Endodermal cell (in vitro differentiated cells): ENCODE measurements around the gene TSSK6. TPM values are rescaled to one million over a fixed set of nuclear protein-coding genes. Genes with fewer than 3 reads are reported as not detected.
"Not testable (repeated sequence)": the region's sequence is repeated elsewhere in the genome, so short reads cannot be mapped to it uniquely, and the experiment has no call there.

ENCODE experiments used
- DNase-seq: peaks from one replicate; pipeline ENCODE4 v3.0.0-alpha.2; 2017
- H3K27ac ChIP-seq: 2 replicates; pipeline ENCODE4 v1.5.1; 2013; ENCODE audit warnings: mild to moderate bottlenecking, low read depth, low read length, moderate library complexity
- H3K27me3 ChIP-seq: 2 replicates; pipeline ENCODE4 v1.6.1; 2013; ENCODE audit warnings: mild to moderate bottlenecking, low read length, moderate library complexity; ENCODE audit not compliant: insufficient read depth, control insufficient read depth, poor library complexity, severe bottlenecking
- H3K36me3 ChIP-seq: 2 replicates; pipeline ENCODE4 v1.7.0; 2013; ENCODE audit warnings: mild to moderate bottlenecking, low read length, moderate library complexity; ENCODE audit not compliant: control insufficient read depth, insufficient read depth
- H3K4me1 ChIP-seq: one replicate; pipeline ENCODE4 v1.7.0; 2013; ENCODE audit warnings: low read length; ENCODE audit not compliant: control insufficient read depth, insufficient read depth
- H3K4me3 ChIP-seq: 2 replicates; pipeline ENCODE4 v1.5.1; 2013; ENCODE audit warnings: mild to moderate bottlenecking, low read length, moderate library complexity
- H3K9ac ChIP-seq: 2 replicates; pipeline ENCODE4 v1.6.1; 2013; ENCODE audit warnings: mild to moderate bottlenecking, low read length, moderate library complexity; ENCODE audit not compliant: poor library complexity, severe bottlenecking; ENCODE audit errors: extremely low read depth
- H3K9me3 ChIP-seq: 2 replicates; pipeline ENCODE4 v1.6.1; 2013; ENCODE audit warnings: mild to moderate bottlenecking, low read length, moderate library complexity; ENCODE audit not compliant: control insufficient read depth
- H3K27ac Mint-ChIP-seq: 2 replicates; pipeline ENCODE4 v1.8.0; 2020; ENCODE audit warnings: mixed read lengths
- H3K27me3 Mint-ChIP-seq: 2 replicates; pipeline ENCODE4 v1.8.0; 2021; ENCODE audit warnings: mild to moderate bottlenecking, mixed read lengths; ENCODE audit not compliant: insufficient read depth
- H3K36me3 Mint-ChIP-seq: 2 replicates; pipeline ENCODE4 v1.8.0; 2020; ENCODE audit warnings: low read depth, mixed read lengths
- H3K4me1 Mint-ChIP-seq: 2 replicates; pipeline ENCODE4 v1.8.0; 2020; ENCODE audit warnings: mixed read lengths
- H3K4me3 Mint-ChIP-seq: 2 replicates; pipeline ENCODE4 v1.8.0; 2020; ENCODE audit warnings: mild to moderate bottlenecking, moderate library complexity, mixed read lengths
- H3K9me3 Mint-ChIP-seq: 2 replicates; pipeline ENCODE4 v1.8.0; 2020; ENCODE audit warnings: mild to moderate bottlenecking, mixed read lengths
- WGBS, 2 experiments: methylation state at CpG; one replicate each; pipeline versions ENCODE4 v1.1.5 to v1.1.7; 2013; ENCODE audit warnings: missing lambda C conversion rate in 2 of 2, mixed read lengths in 1 of 2; ENCODE audit not compliant: insufficient coverage in 1 of 2, insufficient read length in 1 of 2; 5-methylcytosine and 5-hydroxymethylcytosine counted together
- total RNA-seq, 2 donors: library from RNA; stranded (reverse); fragmentation: NEBNext Ultra II Directional in 1 of 2; extraction: Animal tissue kit (Norgen Biotek cat#: 25700) in 1 of 2; gene quantifications; 2 replicates in 1 of 2; 3 replicates in 1 of 2; pipeline ENCODE4 v1.2.1, GENCODE V29; 2021
- TF ChIP-seq, protein P1 (sequence below): fragments of 200-600 bp; sonication (generic); conservative IDR thresholded peaks from 2 replicates; pipeline ENCODE4 v1.5.0; 2021; ENCODE audit warnings: antibody characterized with exemption, mild to moderate bottlenecking

The TSSK6 gene
- total RNA-seq, 2 donors from 2014 or later: 2.9 to 5.0 TPM

- H3K4me1 Mint-ChIP-seq: peaks cover 11% of the 10 kb centered on the region
- Histone ChIP-seq H3K9me3 (peaks cover 8% of the 10 kb centered on the region), H3K27ac (peak overlapping the region; percentile 55), H3K36me3 (peaks cover 40% of the 10 kb centered on the region), H3K4me3 (no peak overlapping the region), H3K27me3 (no peaks in the 10 kb centered on the region), H3K9ac (no peak overlapping the region), H3K4me1 (no peaks in the 10 kb centered on the region)
- WGBS, 2 experiments: 63 to 76% methylated on average over 15 to 21 of the region's 21 CpGs
- H3K4me3 Mint-ChIP-seq: no peak overlapping the region
- TF ChIP-seq, protein P1, sequence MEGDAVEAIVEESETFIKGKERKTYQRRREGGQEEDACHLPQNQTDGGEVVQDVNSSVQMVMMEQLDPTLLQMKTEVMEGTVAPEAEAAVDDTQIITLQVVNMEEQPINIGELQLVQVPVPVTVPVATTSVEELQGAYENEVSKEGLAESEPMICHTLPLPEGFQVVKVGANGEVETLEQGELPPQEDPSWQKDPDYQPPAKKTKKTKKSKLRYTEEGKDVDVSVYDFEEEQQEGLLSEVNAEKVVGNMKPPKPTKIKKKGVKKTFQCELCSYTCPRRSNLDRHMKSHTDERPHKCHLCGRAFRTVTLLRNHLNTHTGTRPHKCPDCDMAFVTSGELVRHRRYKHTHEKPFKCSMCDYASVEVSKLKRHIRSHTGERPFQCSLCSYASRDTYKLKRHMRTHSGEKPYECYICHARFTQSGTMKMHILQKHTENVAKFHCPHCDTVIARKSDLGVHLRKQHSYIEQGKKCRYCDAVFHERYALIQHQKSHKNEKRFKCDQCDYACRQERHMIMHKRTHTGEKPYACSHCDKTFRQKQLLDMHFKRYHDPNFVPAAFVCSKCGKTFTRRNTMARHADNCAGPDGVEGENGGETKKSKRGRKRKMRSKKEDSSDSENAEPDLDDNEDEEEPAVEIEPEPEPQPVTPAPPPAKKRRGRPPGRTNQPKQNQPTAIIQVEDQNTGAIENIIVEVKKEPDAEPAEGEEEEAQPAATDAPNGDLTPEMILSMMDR: no peak
- peak overlapping the region; percentile 64 for H3K27ac Mint-ChIP-seq
- peaks cover 4% of the 10 kb centered on the region for H3K9me3 Mint-ChIP-seq
- no peaks in the 10 kb centered on the region for H3K27me3 Mint-ChIP-seq
- peak; percentile 66 for DNase-seq
- H3K36me3 Mint-ChIP-seq: peaks cover 31% of the 10 kb centered on the region
These were observed 40.2 kb downstream of the TSSK6 start for GRCh38 chr19:19475015-19475765.

DNA sequence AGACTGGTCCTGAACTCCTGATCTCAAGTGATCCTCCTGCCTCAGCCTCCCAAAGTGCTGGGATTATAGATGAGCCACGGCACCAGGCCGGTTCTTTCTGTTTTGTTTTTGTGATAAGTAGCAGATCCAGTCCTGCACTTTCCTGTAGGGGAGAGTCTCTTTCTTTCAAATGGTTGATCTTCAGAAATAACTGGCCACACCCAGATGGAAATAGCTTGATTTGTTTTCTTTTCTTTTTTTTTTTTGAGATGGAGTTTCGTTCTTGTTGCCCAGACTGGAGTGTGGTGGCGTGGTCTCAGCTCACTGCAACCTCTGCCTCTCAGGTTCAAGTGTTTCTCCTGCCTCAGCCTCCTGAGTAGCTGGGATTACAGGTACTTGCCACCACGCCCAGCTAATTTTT lies 43.2 kb downstream of the TSSK6 start:
- H3K4me3 ChIP-seq, DNase-seq, H3K27me3 ChIP-seq, H3K27ac Mint-ChIP-seq, H3K4me1 ChIP-seq, H3K4me3 Mint-ChIP-seq, H3K27ac ChIP-seq, H3K27me3 Mint-ChIP-seq, H3K9ac ChIP-seq: not testable (repeated sequence)
- peaks cover 11% of the 10 kb centered on the region for H3K4me1 Mint-ChIP-seq
- Histone ChIP-seq H3K9me3 (peaks cover 38% of the 10 kb centered on the region), H3K36me3 (peaks cover 62% of the 10 kb centered on the region)
- 96 to 100% methylated on average over 2 to 5 of the region's 5 CpGs for WGBS, 2 experiments
- peaks cover 48% of the 10 kb centered on the region for H3K36me3 Mint-ChIP-seq
- H3K9me3 Mint-ChIP-seq: peaks cover 31% of the 10 kb centered on the region

DNA sequence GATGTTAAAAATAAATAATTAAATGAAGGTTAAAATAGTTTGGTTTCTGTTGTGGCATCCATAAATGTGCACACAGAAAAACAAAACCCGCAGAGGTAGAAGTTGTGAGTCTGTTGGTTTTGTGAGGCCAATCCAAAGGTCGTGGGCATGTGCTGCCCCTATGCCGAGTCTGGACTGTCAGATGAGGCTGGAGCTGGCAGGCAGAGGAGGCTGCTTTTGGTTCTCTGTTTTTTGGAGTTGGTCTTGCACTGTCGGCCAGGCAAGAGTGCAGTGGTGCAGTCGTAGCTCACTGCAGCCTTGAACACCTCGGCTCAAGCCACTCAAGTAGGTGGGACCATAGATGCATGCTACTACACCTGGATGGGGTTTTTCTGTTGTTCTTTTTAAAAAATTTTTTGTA lies 43.7 kb downstream of the TSSK6 start:
- no peak overlapping the region for H3K9ac ChIP-seq
- no peak overlapping the region for H3K27ac Mint-ChIP-seq

More for the DNA sequence above, 43.7 kb downstream of the TSSK6 start:
- H3K27me3 ChIP-seq: no peaks in the 10 kb centered on the region
- H3K9me3 Mint-ChIP-seq: peaks cover 35% of the 10 kb centered on the region
- H3K4me1 ChIP-seq: no peaks in the 10 kb centered on the region
- H3K27me3 Mint-ChIP-seq: no peaks in the 10 kb centered on the region
- DNase-seq: no peak
- H3K4me3 Mint-ChIP-seq: no peak overlapping the region
- peaks cover 52% of the 10 kb centered on the region for H3K36me3 Mint-ChIP-seq
- H3K27ac ChIP-seq: no peak overlapping the region
- 93 to 94% methylated on average over 6 of the region's 6 CpGs for WGBS, 2 experiments
- H3K4me1 Mint-ChIP-seq: peaks cover 11% of the 10 kb centered on the region
- peaks cover 63% of the 10 kb centered on the region for H3K36me3 ChIP-seq
- no peak overlapping the region for H3K4me3 ChIP-seq
- TF ChIP-seq, protein P1: no peak
- peaks cover 42% of the 10 kb centered on the region for H3K9me3 ChIP-seq
